H1 (cell line): ENCODE measurements around the gene GALNT13. TPM values are rescaled to one million over a fixed set of nuclear protein-coding genes. Genes with fewer than 3 reads are reported as not detected.
A peak's percentile ranks its signal among the peaks of the same experiment; 100 is the strongest.

ENCODE experiments used
- CTCF ChIA-PET: fragments of 300-600 bp; sonication (Branson Sonifier 250); formaldehyde crosslinking; loops from one replicate; lab custom pipeline; 2021; ENCODE audit not compliant: partially characterized antibody; lab: Charles Lee
- POLR2A ChIA-PET: fragments of 300-600 bp; sonication (Branson Sonifier 250); formaldehyde crosslinking; loops from one replicate; lab custom pipeline; 2021; ENCODE audit warnings: inconsistent platforms; ENCODE audit not compliant: partially characterized antibody; lab: Charles Lee
- DNase-seq, 2 experiments: peaks; one replicate each; pipeline versions ENCODE4 v3.0.0 to v3.0.0-alpha.2; 2010 to 2022; ENCODE audit warnings: low spot score in 2 of 2, low read depth in 1 of 2, mixed read lengths in 1 of 2
- FAIRE-seq: peaks from 2 replicates; lab custom pipeline; 2011; peaks lifted over from hg19 to GRCh38; lab: Jason Lieb, UNC
- H2AFZ ChIP-seq: 2 replicates; pipeline ENCODE4 v1.8.1; 2012; ENCODE audit warnings: low read length, inconsistent platforms
- H2AK5ac ChIP-seq: 2 replicates; pipeline ENCODE4 v1.6.1; 2013; ENCODE audit warnings: low read depth, low read length
- H2BK120ac ChIP-seq: replicated peaks from 2 replicates; pipeline ENCODE3; 2013; ENCODE audit warnings: low read depth, low read length, inconsistent platforms
- H2BK12ac ChIP-seq: 2 replicates; pipeline ENCODE4 v1.6.1; 2013; ENCODE audit warnings: low read depth, low read length
- H2BK15ac ChIP-seq: 2 replicates; pipeline ENCODE4 v1.6.1; 2013; ENCODE audit warnings: low read length
- H2BK20ac ChIP-seq: 2 replicates; pipeline ENCODE4 v1.6.1; 2013; ENCODE audit warnings: low read length
- H2BK5ac ChIP-seq: 2 replicates; pipeline ENCODE4 v1.6.1; 2013; ENCODE audit warnings: low read depth, low read length
- H3K14ac ChIP-seq: 2 replicates; pipeline ENCODE4 v1.6.1; 2013; ENCODE audit warnings: inconsistent platforms; ENCODE audit not compliant: insufficient read length
- H3K18ac ChIP-seq: 2 replicates; pipeline ENCODE4 v1.6.1; 2013; ENCODE audit warnings: low read length; ENCODE audit errors: extremely low read depth
- H3K23ac ChIP-seq: 2 replicates; pipeline ENCODE4 v1.6.1; 2013; ENCODE audit warnings: inconsistent platforms; ENCODE audit not compliant: insufficient read length
- H3K23me2 ChIP-seq: 2 replicates; pipeline ENCODE4 v1.6.1; 2013; ENCODE audit warnings: low read depth, low read length
- H3K27ac ChIP-seq: 2 replicates; pipeline ENCODE4 v1.6.1; 2011; ENCODE audit warnings: low read depth, low read length, inconsistent platforms
- H3K27me3 ChIP-seq, 4 experiments: replicated peaks in 1 of 4; 1 replicate in 1 of 4; 2 replicates in 3 of 4; pipeline versions ENCODE4 v1.6.1 to v1.8.1; 2011 to 2013; ENCODE audit warnings: low read length in 3 of 4, mild to moderate bottlenecking in 3 of 4, inconsistent platforms in 2 of 4, mixed read lengths in 2 of 4, moderate library complexity in 1 of 4; ENCODE audit not compliant: control insufficient read depth in 3 of 4, insufficient read depth in 3 of 4; ENCODE audit errors: extremely low read depth in 1 of 4
- H3K36me3 ChIP-seq, 4 experiments: 2 replicates each; pipeline versions ENCODE4 v1.6.1 to v1.8.1; 2011 to 2013; ENCODE audit warnings: mild to moderate bottlenecking in 4 of 4, low read length in 3 of 4, moderate library complexity in 2 of 4, control low read depth in 1 of 4, inconsistent platforms in 1 of 4; ENCODE audit not compliant: insufficient read depth in 4 of 4, control insufficient read depth in 2 of 4
- H3K4ac ChIP-seq: replicated peaks from 2 replicates; pipeline ENCODE3; 2013; ENCODE audit warnings: low read length, low read depth, mixed read lengths, inconsistent platforms; ENCODE audit not compliant: insufficient read length
- H3K4me1 ChIP-seq, 4 experiments: replicated peaks in 1 of 4; 1 replicate in 1 of 4; 2 replicates in 3 of 4; pipeline versions ENCODE4 v1.6.1 to v1.8.1; 2011 to 2013; ENCODE audit warnings: low read length in 3 of 4, inconsistent platforms in 2 of 4, mixed read lengths in 1 of 4; ENCODE audit not compliant: insufficient read depth in 4 of 4, control insufficient read depth in 3 of 4
- H3K4me2 ChIP-seq, 2 experiments: 2 replicates each; pipeline versions ENCODE4 v1.6.1 to v1.8.1; 2011 to 2013; ENCODE audit warnings: low read depth in 2 of 2, low read length in 2 of 2, control low read depth in 1 of 2, inconsistent platforms in 1 of 2, mild to moderate bottlenecking in 1 of 2; ENCODE audit not compliant: insufficient read depth in 1 of 2
- H3K4me3 ChIP-seq, 4 experiments: fragments of 200-600, 300-600 bp in 1 of 4; sonication (generic), shearing (Covaris generic), sonication (Bioruptor Twin) in 1 of 4; 2 replicates each; pipeline versions ENCODE4 v1.5.1 to v1.8.1; 2011 to 2016; ENCODE audit warnings: low read length in 4 of 4, low read depth in 3 of 4, control low read depth in 2 of 4, inconsistent platforms in 2 of 4, mild to moderate bottlenecking in 2 of 4, mixed read lengths in 1 of 4, moderate library complexity in 1 of 4; ENCODE audit not compliant: insufficient read depth in 2 of 4; ENCODE audit errors: extremely low read depth in 1 of 4
- H3K56ac ChIP-seq: replicated peaks from 2 replicates; pipeline ENCODE3; 2013; ENCODE audit warnings: low read depth, mild to moderate bottlenecking, mixed read lengths, low read length, inconsistent platforms; ENCODE audit not compliant: insufficient read length
- H3K79me1 ChIP-seq: 2 replicates; pipeline ENCODE4 v1.6.1; 2013; ENCODE audit warnings: low read depth, low read length, control low read depth
- H3K79me2 ChIP-seq, 2 experiments: 2 replicates each; pipeline versions ENCODE4 v1.6.1 to v1.8.1; 2012 to 2013; ENCODE audit warnings: low read length in 2 of 2, mild to moderate bottlenecking in 2 of 2, inconsistent platforms in 1 of 2; ENCODE audit not compliant: insufficient read depth in 2 of 2, control insufficient read depth in 1 of 2
- H3K9ac ChIP-seq, 4 experiments: replicated peaks in 1 of 4; 1 replicate in 1 of 4; 2 replicates in 3 of 4; pipeline versions ENCODE4 v1.6.1 to v1.8.1; 2011 to 2013; ENCODE audit warnings: low read depth in 3 of 4, low read length in 3 of 4, control low read depth in 2 of 4, mild to moderate bottlenecking in 2 of 4, moderate library complexity in 2 of 4, inconsistent platforms in 1 of 4; ENCODE audit errors: extremely low read depth in 1 of 4
- H3K9me3 ChIP-seq, 2 experiments: 2 replicates each; pipeline versions ENCODE4 v1.6.1 to v1.8.1; 2012 to 2013; ENCODE audit warnings: mild to moderate bottlenecking in 2 of 2, moderate library complexity in 2 of 2, control low read depth in 1 of 2, inconsistent platforms in 1 of 2, low read depth in 1 of 2, low read length in 1 of 2, mixed read lengths in 1 of 2; ENCODE audit not compliant: insufficient read depth in 2 of 2
- H4K20me1 ChIP-seq, 2 experiments: replicated peaks in 1 of 2; 2 replicates each; pipeline versions ENCODE3 to v1.8.1; 2011 to 2013; ENCODE audit warnings: inconsistent platforms in 2 of 2, low read length in 2 of 2, mild to moderate bottlenecking in 1 of 2; ENCODE audit not compliant: insufficient read depth in 2 of 2, control insufficient read depth in 1 of 2
- H4K5ac ChIP-seq: 2 replicates; pipeline ENCODE4 v1.6.1; 2013; ENCODE audit warnings: low read length, low read depth, mixed read lengths, inconsistent platforms; ENCODE audit not compliant: insufficient read length
- H4K8ac ChIP-seq: 2 replicates; pipeline ENCODE4 v1.8.0; 2013; ENCODE audit warnings: mild to moderate bottlenecking, moderate library complexity, low read length, inconsistent platforms; ENCODE audit not compliant: insufficient read depth; ENCODE audit errors: extremely low read depth
- H4K91ac ChIP-seq: replicated peaks from 2 replicates; pipeline ENCODE3; 2013; ENCODE audit warnings: low read length, mixed read lengths, inconsistent platforms; ENCODE audit not compliant: insufficient read length
- ASH2L ChIP-seq: fragments of 200-600, 300-600 bp; sonication (generic); IDR thresholded peaks from one replicate; pipeline ENCODE4 v1.7.1; 2017; ENCODE audit warnings: low read length
- EZH2 ChIP-seq: fragments of 200-600 bp; sonication (generic); IDR thresholded peaks from 2 replicates; pipeline ENCODE4 v1.7.1; 2012; ENCODE audit warnings: low read depth, mild to moderate bottlenecking, moderate library complexity, low read length, inconsistent platforms; ENCODE audit not compliant: severe bottlenecking
- GTF2F1 ChIP-seq: IDR thresholded peaks from 2 replicates; pipeline ENCODE4 v1.6.1; 2012; ENCODE audit warnings: low read depth, low read length, improper control_type of control experiment, borderline replicate concordance
- MAFK ChIP-seq: IDR thresholded peaks from 2 replicates; pipeline ENCODE4 v1.6.1; 2012; ENCODE audit warnings: low read depth, mild to moderate bottlenecking, improper control_type of control experiment, low read length
- RNF2 ChIP-seq: fragments of 200-900, 300-1000 bp; sonication (generic); IDR thresholded peaks from 2 replicates; pipeline ENCODE4 v1.7.1; 2016; ENCODE audit warnings: borderline replicate concordance, low read depth, mild to moderate bottlenecking, antibody characterized with exemption, low read length; ENCODE audit not compliant: poor library complexity, severe bottlenecking; ENCODE audit errors: missing control alignments
- SIN3A ChIP-seq, 2 experiments: IDR thresholded peaks in 1 of 2; conservative IDR thresholded peaks in 1 of 2; 2 replicates each; pipeline ENCODE4 v1.6.1; 2011 to 2012; ENCODE audit warnings: low read length in 2 of 2, improper control_type of control experiment in 1 of 2, low read depth in 1 of 2, mild to moderate bottlenecking in 1 of 2
- SRF ChIP-seq: IDR thresholded peaks from 2 replicates; pipeline ENCODE4 v1.6.1; 2011; ENCODE audit warnings: mild to moderate bottlenecking, low read depth, low read length, moderate library complexity
- SUZ12 ChIP-seq: fragments of 200-600 bp; sonication (generic); IDR thresholded peaks from 2 replicates; pipeline ENCODE4 v1.6.1; 2012; ENCODE audit warnings: mild to moderate bottlenecking, inconsistent platforms, low read length, moderate library complexity, mixed read lengths
- TEAD4 ChIP-seq: IDR thresholded peaks from 2 replicates; pipeline ENCODE4 v1.6.1; 2012; ENCODE audit warnings: low read depth, low read length, inconsistent platforms, mixed read lengths
- WGBS, 2 experiments: shearing (Covaris generic) in 1 of 2; methylation state at CpG; one replicate each; pipeline versions ENCODE4 v1.1.6 to v1.1.7; 2013 to 2015; ENCODE audit warnings: low lambda C conversion rate in 2 of 2, mixed read lengths in 2 of 2, inconsistent platforms in 1 of 2, low coverage in 1 of 2, missing lambda C conversion rate in 1 of 2; ENCODE audit not compliant: insufficient replicate concordance in 2 of 2, insufficient coverage in 1 of 2, insufficient read length in 1 of 2; ENCODE audit errors: extremely low coverage in 1 of 2, missing lambda C conversion rate in 1 of 2; 5-methylcytosine and 5-hydroxymethylcytosine counted together
- polyA plus RNA-seq, 7 experiments: library from polyadenylated mRNA; depleted of rRNA in 3 of 7; stranded (reverse) in 5 of 7; unstranded in 2 of 7; fragments of >200 nt in 5 of 7; fragments of 200-250 nt in 2 of 7; gene quantifications; 1 replicate in 5 of 7; 2 replicates in 1 of 7; 4 replicates in 1 of 7; pipeline versions ENCODE4 v1.2.1 to v1.2.3, GENCODE V29; 2011 to 2013; ENCODE audit warnings: missing spikeins in 2 of 7, mixed read lengths in 2 of 7
- total RNA-seq: library from RNA; stranded (reverse); fragmentation: NEBNext Ultra II Directional; extraction: Animal tissue kit (Norgen Biotek cat#: 25700); gene quantifications from 2 replicates; pipeline ENCODE4 v1.2.1, GENCODE V29; 2021

Gene GALNT13
- total and polyA plus RNA-seq, 2 of the 8 experiments (the other 6 are each of a cell fraction or from before 2014, with no cell fraction given) = 3.2 to 9.6 TPM

- Histone ChIP-seq H4K20me1 (peaks cover 13 to 15% of the 10 kb centered on the region in 2 experiments), H2BK15ac (no peak overlapping the region), H4K91ac (no peak overlapping the region), H3K4me2 (peak overlapping the region; percentile 97 to 98), H2BK20ac (no peak overlapping the region), H3K4ac (peak overlapping the region; percentile 53), H2AK5ac (no peak overlapping the region), H3K23me2 (peaks cover 17% of the 10 kb centered on the region), H2AFZ (no peak overlapping the region), H3K27me3 (peaks cover 2 to 27% (median 21%) of the 10 kb centered on the region in 4 experiments), H3K23ac (no peak overlapping the region), H3K18ac (no peak overlapping the region; the same call in 1 of the 2 replicates), H4K8ac (no peak overlapping the region), H3K4me1 (peaks cover 0 to 5% (median 1%) of the 10 kb centered on the region in 4 experiments; a peak in 2 of 7 replicates), H2BK120ac (no peak overlapping the region), H2BK5ac (no peak overlapping the region), H2BK12ac (no peak overlapping the region), H4K5ac (no peak overlapping the region), H3K4me3 (peak overlapping the region; percentile 56 to 80 (median 72); a peak in 7 of 8 replicates), H3K9ac (no peak overlapping the region), H3K79me2 (peaks cover 0 to 16% of the 10 kb centered on the region in 2 experiments; a peak in 1 of 4 replicates), H3K79me1 (no peaks in the 10 kb centered on the region), H3K27ac (no peak overlapping the region), H3K14ac (no peak overlapping the region), H3K56ac (no peak overlapping the region), H3K9me3 (no peaks in the 10 kb centered on the region), H3K36me3 (no peaks in the 10 kb centered on the region)
- peak in 1 of 2 experiments; percentile 67 for DNase-seq
- POLR2A ChIA-PET = interaction anchor here (1.8 to 1.9 kb wide), 2 partner anchors 13 to 17 kb away, joined by 4 to 11 read pairs; no protein-coding TSS in a partner anchor
- FAIRE-seq = peak; percentile 73
- CTCF ChIA-PET = interaction anchor here (0.6 to 1.5 kb wide), 7 partner anchors 17 to 992 kb away, joined by 3 to 4 read pairs (median 3); no protein-coding TSS in a partner anchor
- WGBS, 2 experiments = 6% methylated on average over 36 of the region's 36 CpGs; no CpG with 5 or more reads in 1 of the 2 experiments
- 0 out of 2 replicates have a peak, but pooled peaks have one; percentile 35 for TF ChIP-seq TEAD4
- peak; percentile 54; the same call in 1 of the 2 replicates for TF ChIP-seq SUZ12
- TF ChIP-seq ASH2L = peak; percentile 60
- TF ChIP-seq GTF2F1 = no peak
- TF ChIP-seq RNF2 = peak; percentile 58
- no peak for TF ChIP-seq MAFK
- TF ChIP-seq EZH2 = peak; percentile 67
- no peak for TF ChIP-seq SRF
- TF ChIP-seq SIN3A (conservative IDR thresholded peaks at IDR 0.05 in 1 of 2, IDR thresholded peaks at IDR 0.05 in 1 of 2; ENCODE audit: low read depth in 1 of 2, low read length in 2 of 2) = peak in 1 of 2 experiments; percentile 72; a peak in 1 of 4 replicates
Observed at GRCh38 chr2:153873052-153874048, 1.6 kb downstream of the GALNT13 start.
